Right ventricle myocardium inferior (tissue), 1 donor: ENCODE results near the gene PCDHB8. TPM values are rescaled to one million over a fixed set of nuclear protein-coding genes. Genes with fewer than 3 reads are reported as not detected.
"Not testable (repeated sequence)": the region's sequence is repeated elsewhere in the genome, so short reads cannot be mapped to it uniquely, and the experiment has no call there.

Experiments used
- ATAC-seq: fragments of 200-7000 bp; cut with Tn5 transposase; one replicate; pipeline ENCODE4 v1.9.1; 2020; ENCODE audit warnings: mild to moderate bottlenecking, moderate library complexity
- DNase-seq: peaks from one replicate; pipeline ENCODE4 v3.0.0; 2021; ENCODE audit errors: missing footprints
- intact Hi-C: fragments of 100-400 bp; cut with DNase I; formaldehyde crosslinking; loops from one replicate; pipeline ENCODE4 v1.11.0; 2022
- total RNA-seq: library from RNA; stranded (reverse); fragmentation: NEBNext Ultra II Directional; extraction: Animal tissue kit (Norgen Biotek cat#: 25700); gene quantifications from one replicate; pipeline ENCODE4 v1.2.1, GENCODE V29; 2021
- donor health status: DM: no; HTN: yes; CAD: no; lungs with severe emphysema.

The PCDHB8 gene
- total RNA-seq, 1 donor from 2014 or later: 2.2 TPM

DNA sequence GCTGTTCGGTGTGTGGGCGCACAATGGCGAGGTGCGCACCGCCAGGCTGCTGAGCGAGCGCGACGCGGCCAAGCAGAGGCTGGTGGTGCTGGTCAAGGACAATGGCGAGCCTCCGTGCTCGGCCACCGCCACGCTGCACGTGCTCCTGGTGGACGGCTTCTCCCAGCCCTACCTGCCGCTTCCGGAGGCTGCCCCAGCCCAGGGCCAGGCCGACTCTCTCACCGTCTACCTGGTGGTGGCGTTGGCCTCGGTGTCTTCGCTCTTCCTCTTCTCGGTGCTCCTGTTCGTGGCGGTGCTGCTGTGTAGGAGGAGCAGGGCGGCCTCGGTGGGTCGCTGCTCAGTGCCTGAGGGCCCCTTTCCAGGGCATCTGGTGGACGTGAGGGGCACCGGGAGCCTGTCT is 2.3 kb downstream of the PCDHB8 start:
- intact Hi-C loops, DNase-seq, ATAC-seq: not testable (repeated sequence)

DNA sequence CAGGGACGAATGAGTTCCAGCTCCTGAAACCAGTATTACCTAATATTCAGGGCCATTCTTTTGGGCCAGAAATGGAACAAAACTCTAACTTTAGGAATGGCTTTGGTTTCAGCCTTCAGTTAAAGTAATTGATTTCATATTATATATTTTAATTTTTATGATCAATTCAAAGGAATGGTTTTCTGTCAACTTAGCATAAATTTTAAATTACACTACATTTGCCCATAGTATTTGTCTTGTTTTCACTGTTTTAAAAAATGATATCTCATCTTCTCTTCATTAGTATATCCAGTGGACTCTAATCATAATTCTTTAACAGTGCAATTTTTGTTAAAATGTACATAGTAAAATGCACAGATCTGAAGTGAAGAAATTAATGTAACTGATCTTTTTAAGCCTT is 2.7 kb downstream of the PCDHB8 start:
- ATAC-seq (no peak), DNase-seq (no peak)
- intact Hi-C loops: no loop called here

DNA sequence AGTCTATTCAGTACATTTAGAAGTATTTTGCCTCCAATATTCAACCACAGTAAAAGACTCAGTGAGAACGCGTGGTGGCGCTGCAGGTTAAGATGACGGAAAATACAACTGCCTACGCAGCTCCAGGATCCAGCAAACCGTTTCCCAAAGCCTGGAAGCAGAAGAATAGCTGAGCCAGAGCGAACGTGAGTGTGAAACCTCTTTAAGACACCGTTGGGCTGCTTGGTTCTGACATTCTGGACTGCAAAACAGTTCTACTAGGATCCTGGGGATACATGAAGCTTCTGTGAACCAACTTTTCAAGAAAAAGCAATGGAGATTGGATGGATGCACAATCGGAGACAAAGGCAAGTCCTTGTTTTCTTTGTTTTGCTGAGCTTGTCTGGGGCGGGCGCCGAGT is 4.7 kb downstream of the PCDHB8 start, which contains the start of gene PCDHB16:
Gene PCDHB16, plus strand, starts transcription at position 140 of the 400 bp plus-strand sequence. Its CDS starts 173 bp downstream, at position 313.
- no peak for DNase-seq
- intact Hi-C loops: no loop called here
- no peak for ATAC-seq

DNA sequence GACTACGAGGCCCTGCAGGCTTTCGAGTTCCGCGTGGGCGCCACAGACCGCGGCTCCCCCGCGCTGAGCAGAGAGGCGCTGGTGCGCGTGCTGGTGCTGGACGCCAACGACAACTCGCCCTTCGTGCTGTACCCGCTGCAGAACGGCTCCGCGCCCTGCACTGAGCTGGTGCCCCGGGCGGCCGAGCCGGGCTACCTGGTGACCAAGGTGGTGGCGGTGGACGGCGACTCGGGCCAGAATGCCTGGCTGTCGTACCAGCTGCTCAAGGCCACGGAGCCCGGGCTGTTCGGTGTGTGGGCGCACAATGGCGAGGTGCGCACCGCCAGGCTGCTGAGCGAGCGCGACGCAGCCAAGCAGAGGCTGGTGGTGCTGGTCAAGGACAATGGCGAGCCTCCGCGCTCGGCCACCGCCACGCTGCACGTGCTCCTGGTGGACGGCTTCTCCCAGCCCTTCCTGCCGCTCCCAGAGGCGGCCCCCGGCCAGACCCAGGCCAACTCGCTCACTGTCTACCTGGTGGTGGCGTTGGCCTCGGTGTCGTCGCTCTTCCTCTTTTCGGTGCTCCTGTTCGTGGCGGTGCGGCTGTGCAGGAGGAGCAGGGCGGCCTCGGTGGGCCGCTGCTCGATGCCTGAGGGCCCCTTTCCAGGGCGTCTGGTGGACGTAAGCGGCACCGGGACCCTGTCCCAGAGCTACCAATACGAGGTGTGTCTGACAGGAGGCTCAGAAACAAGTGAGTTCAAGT is 6.7 kb downstream of the PCDHB8 start:
- intact Hi-C loops, DNase-seq: not testable (repeated sequence)

DNA sequence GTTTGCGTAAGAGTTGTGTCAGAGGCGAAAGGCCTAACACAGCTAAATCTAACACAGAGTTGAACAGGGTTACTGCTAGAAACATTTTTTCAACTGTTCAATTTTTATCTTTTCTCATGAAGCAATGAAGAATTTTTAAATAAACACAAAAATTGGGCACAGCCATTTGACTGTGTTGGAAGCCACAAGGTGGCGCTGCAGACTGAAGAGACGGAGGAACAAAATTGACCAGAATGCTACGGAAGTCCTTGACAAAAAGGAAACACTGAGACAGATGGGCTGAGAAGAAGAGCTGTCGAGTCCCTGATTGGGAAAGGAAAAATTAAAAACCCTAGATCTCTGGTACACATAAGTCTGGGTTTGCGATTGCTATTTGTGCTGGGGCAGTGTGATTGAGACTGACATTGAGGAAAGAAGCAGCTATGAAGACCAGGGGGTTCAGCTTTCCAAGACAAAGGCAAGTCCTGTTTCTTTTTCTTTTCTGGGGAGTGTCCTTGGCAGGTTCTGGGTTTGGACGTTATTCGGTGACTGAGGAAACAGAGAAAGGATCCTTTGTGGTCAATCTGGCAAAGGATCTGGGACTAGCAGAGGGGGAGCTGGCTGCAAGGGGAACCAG is 9.4 kb downstream of the PCDHB8 start, which contains the start of gene PCDHB9:
Gene PCDHB9, plus strand, starts transcription at position 265 of the 616 bp plus-strand sequence. Its CDS starts 158 bp downstream, at position 423.
- no peak for DNase-seq
- intact Hi-C loops: no loop called here
- ATAC-seq: no peak

More for the DNA sequence above, 6.7 kb downstream of the PCDHB8 start:
- not testable (repeated sequence) for ATAC-seq

DNA sequence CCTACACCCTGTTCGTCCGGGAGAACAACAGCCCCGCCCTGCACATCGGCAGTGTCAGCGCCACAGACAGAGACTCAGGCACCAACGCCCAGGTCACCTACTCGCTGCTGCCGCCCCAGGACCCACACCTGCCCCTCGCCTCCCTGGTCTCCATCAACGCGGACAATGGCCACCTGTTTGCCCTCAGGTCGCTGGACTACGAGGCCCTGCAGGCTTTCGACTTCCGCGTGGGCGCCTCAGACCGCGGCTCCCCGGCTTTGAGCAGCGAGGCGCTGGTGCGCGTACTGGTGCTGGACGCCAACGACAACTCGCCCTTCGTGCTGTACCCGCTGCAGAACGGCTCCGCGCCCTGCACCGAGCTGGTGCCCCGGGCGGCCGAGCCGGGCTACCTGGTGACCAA is 11.1 kb downstream of the PCDHB8 start:
- ATAC-seq, intact Hi-C loops: not testable (repeated sequence)

DNA sequence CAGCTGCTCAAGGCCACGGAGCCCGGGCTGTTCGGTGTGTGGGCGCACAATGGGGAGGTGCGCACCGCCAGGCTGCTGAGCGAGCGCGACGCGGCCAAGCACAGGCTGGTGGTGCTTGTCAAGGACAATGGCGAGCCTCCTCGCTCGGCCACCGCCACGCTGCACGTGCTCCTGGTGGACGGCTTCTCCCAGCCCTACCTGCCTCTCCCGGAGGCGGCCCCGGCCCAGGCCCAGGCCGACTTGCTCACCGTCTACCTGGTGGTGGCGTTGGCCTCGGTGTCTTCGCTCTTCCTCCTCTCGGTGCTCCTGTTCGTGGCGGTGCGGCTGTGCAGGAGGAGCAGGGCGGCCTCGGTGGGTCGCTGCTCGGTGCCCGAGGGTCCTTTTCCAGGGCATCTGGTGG is 11.5 kb downstream of the PCDHB8 start:
- DNase-seq, ATAC-seq, intact Hi-C loops: not testable (repeated sequence)

More for the DNA sequence above, 11.1 kb downstream of the PCDHB8 start:
- not testable (repeated sequence) for DNase-seq

DNA sequence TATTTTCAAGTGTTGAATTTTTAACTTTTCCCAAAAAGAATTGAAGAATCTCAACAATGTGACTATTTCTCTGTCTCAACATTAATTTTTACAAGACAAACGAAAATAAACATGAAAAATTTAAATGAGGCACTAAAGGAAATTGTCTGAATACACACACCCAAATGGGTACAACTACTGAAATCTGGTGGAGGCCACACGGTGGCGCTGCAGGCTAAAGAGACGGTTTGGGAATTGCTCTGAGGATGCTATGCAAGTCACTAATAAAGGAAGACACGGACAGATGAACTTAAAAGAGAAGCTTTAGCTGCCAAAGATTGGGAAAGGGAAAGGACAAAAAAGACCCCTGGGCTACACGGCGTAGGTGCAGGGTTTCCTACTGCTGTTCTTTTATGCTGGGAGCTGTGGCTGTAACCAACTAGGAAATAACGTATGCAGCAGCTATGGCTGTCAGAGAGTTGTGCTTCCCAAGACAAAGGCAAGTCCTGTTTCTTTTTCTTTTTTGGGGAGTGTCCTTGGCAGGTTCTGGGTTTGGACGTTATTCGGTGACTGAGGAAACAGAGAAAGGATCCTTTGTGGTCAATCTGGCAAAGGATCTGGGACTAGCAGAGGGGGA is 14.6 kb downstream of the PCDHB8 start, which contains the start of gene PCDHB10:
Gene PCDHB10, plus strand, starts transcription at position 244 of the 616 bp plus-strand sequence. Its CDS starts 200 bp downstream, at position 444.
- no peak for DNase-seq
- no peak for ATAC-seq
- intact Hi-C loops: no loop called here

DNA sequence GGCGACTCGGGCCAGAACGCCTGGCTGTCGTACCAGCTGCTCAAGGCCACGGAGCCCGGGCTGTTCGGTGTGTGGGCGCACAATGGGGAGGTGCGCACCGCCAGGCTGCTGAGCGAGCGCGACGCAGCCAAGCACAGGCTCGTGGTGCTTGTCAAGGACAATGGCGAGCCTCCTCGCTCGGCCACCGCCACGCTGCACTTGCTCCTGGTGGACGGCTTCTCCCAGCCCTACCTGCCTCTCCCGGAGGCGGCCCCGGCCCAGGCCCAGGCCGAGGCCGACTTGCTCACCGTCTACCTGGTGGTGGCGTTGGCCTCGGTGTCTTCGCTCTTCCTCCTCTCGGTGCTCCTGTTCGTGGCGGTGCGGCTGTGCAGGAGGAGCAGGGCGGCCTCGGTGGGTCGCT is 16.7 kb downstream of the PCDHB8 start:
- DNase-seq, intact Hi-C loops, ATAC-seq: not testable (repeated sequence)

DNA sequence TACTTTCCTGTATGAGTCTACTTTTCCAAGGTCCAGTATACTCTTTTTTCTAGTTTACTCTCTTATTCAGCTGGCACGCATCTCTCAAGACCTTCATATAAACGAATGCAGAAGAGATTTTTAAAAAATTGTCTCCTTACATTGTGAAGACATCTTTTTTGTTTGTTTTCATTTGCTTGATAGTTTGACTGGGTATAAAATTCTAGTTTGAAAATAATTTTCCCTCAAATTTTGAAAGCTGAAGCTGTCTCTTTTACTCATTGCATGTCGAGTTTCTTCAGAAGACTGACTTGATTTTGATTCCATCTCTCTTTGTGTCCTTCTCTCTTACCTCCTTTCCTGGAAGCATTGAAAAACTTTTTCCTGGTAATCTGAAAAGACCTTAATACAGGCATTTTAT is 18.8 kb downstream of the PCDHB8 start:
- intact Hi-C loops: no loop called here
- DNase-seq: no peak
- ATAC-seq: no peak

DNA sequence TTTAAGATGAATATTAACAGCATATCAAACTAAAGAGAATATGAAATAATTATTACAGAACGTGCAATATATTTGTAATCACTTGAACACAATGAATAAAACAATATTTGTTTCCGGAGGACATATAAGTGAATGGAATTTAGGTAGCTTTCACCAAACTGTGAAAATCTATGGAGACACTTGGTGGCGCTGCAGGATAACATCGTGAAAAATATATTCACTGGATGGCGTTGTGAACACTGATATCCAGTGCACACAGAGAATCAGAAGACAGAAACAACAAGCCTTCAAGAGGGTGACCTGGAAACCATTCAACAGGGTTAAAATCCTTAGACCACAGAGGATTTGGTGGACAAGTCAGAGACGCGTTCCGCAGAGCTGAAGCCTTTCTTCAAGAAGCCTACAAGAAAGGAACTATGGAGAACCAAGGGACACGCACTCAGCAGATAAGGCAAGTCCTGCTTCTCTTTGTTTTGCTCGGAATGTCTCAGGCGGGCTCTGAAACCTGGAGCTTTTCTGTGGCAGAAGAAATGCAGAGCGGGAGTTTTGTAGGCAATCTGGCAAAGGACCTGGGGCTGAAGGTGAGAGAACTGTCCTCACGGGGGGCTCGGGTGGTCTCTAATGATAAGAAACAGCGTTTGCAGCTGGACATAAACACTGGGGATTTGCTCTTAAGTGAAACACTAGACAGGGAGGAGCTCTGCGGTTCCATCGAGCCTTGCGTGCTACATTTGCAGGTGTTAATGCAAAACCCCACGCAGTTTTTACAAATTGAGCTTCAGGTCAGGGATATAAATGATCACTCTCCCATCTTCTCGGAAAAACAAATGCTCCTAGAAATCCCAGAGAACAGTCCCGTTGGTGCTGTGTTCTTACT is 22.0 kb downstream of the PCDHB8 start, which contains the start of gene PCDHB11:
Gene PCDHB11, plus strand, starts transcription at position 269 of the 877 bp plus-strand sequence. Its CDS starts 148 bp downstream, at position 417.
- no peak for ATAC-seq
- no peak for DNase-seq
- intact Hi-C loops: no loop called here

DNA sequence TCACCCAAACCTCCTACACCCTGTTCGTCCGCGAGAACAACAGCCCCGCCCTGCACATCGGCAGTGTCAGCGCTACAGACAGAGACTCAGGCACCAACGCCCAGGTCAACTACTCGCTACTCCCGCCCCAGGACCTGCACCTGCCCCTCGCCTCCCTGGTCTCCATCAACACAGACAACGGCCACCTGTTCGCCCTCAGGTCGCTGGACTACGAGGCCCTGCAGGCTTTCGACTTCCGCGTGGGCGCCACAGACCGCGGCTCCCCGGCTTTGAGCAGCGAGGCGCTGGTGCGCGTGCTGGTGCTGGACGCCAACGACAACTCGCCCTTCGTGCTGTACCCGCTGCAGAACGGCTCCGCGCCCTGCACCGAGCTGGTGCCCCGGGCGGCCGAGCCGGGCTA is 23.5 kb downstream of the PCDHB8 start:
- ATAC-seq, intact Hi-C loops: not testable (repeated sequence)

DNA sequence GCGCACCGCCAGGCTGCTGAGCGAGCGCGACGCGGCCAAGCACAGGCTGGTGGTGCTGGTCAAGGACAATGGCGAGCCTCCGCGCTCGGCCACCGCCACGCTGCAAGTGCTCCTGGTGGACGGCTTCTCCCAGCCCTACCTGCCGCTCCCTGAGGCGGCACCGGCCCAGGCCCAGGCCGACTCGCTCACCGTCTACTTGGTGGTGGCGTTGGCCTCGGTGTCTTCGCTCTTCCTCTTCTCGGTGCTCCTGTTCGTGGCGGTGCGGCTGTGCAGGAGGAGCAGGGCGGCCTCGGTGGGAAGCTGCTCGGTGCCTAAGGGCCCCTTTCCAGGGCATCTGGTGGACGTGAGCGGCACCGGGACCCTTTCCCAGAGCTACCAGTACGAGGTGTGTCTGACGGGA is 24.1 kb downstream of the PCDHB8 start:
- intact Hi-C loops, DNase-seq, ATAC-seq: not testable (repeated sequence)

More for the DNA sequence above, 23.5 kb downstream of the PCDHB8 start:
- DNase-seq: not testable (repeated sequence)

DNA sequence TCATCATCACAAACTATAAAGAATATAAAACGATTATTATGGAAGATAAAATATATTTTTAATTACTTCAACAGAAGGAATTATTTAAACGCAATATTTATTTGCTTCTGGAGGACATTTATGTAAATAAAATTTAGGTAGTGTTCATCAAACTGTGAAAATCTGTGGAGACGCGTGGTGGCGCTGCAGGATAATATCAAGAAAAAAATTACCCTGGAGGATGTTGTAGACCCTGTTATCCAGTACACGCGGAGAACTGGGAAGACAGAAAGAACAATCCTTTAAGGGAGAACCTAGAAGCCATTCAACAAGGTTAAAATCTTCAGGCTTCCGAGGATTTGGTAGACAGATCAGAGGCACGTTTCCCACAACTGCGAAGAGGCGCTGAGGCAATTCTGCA is 30.9 kb downstream of the PCDHB8 start, which contains the start of gene PCDHB12:
Gene PCDHB12, plus strand, starts transcription at position 242 of the 400 bp plus-strand sequence. CDS start 189 bp downstream, outside the sequence.
- intact Hi-C loops: no loop called here
- DNase-seq: no peak
- no peak for ATAC-seq

DNA sequence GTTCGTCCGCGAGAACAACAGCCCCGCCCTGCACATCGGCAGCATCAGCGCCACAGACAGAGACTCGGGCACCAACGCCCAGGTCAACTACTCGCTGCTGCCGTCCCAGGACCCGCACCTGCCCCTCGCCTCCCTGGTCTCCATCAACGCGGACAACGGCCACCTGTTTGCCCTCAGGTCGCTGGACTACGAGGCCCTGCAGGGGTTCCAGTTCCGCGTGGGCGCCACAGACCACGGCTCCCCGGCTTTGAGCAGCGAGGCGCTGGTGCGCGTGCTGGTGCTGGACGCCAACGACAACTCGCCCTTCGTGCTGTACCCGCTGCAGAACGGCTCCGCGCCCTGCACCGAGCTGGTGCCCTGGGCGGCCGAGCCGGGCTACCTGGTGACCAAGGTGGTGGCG is 32.7 kb downstream of the PCDHB8 start:
- not testable (repeated sequence) for ATAC-seq, DNase-seq
- intact Hi-C loops: loop anchor here (10.0 kb wide), 1 partner anchor 115 kb away; the partner anchor contains the start of gene TAF7

DNA sequence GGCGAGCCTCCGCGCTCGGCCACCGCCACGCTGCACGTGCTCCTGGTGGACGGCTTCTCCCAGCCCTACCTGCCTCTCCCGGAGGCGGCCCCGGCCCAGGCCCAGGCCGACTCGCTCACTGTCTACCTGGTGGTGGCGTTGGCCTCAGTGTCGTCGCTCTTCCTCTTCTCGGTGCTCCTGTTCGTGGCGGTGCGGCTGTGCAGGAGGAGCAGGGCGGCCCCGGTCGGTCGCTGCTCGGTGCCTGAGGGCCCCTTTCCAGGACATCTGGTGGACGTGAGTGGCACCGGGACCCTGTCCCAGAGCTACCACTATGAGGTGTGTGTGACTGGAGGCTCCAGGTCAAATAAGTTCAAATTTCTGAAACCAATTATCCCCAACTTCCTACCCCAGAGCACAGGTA is 33.3 kb downstream of the PCDHB8 start:
- not testable (repeated sequence) for ATAC-seq
- intact Hi-C loops: loop anchor here (10.0 kb wide), 1 partner anchor 114 kb away; the partner anchor contains the start of gene TAF7

DNA sequence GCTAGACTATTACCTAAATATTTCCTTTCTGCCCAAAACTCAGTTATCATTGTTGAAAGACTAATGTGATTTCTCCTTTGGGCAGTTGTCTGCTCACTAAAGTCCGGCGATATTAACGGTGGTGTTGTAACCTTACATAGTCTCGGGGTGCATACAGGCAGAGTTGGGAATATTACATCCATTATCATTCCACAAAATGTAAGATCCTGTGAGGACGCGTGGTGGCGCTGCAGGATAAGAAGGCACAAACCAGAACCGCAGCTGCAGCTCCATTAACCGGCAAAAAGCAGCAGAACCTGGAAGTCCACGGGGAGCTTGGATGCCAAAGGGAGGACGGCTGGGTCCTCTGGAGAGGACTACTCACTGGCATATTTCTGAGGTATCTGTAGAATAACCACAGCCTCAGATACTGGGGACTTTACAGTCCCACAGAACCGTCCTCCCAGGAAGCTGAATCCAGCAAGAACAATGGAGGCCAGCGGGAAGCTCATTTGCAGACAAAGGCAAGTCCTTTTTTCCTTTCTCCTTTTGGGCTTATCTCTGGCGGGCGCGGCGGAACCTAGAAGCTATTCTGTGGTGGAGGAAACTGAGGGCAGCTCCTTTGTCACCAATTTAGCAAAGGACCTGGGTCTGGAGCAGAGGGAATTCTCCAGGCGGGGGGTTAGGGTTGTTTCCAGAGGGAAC is 36.2 kb downstream of the PCDHB8 start, which contains the start of gene PCDHB13:
Gene PCDHB13, plus strand, starts transcription at position 264 of the 684 bp plus-strand sequence. Its CDS starts 205 bp downstream, at position 469.
- DNase-seq: peak; percentile 80
- intact Hi-C loops: loop anchor here (10.0 kb wide), 1 partner anchor 111 kb away; the partner anchor contains the start of gene TAF7
- peak; percentile 81 for ATAC-seq

More for the DNA sequence above, 33.3 kb downstream of the PCDHB8 start:
- not testable (repeated sequence) for DNase-seq
